Subcutaneous adipose tissue (tissue), 4 donors: ENCODE data around the gene COL18A1. TPM values are rescaled to one million over a fixed set of nuclear protein-coding genes. Genes with fewer than 3 reads are reported as not detected.

Source experiments
- CTCF ChIP-seq: fragments of 450-650 bp; IDR thresholded peaks from one replicate; pipeline ENCODE4 v1.5.1; 2016; ENCODE audit warnings: low read depth, mild to moderate bottlenecking, control low read depth, antibody characterized with exemption, moderate library complexity
- total RNA-seq, 4 donors: library from RNA; depleted of rRNA; stranded (reverse); fragments of >200 nt; gene quantifications; one replicate each; pipeline ENCODE4 v1.1.0, GENCODE V29; 2016

Gene COL18A1
- total RNA-seq, 4 donors from 2014 or later, result 33.4 to 102 (median 66.7) TPM

- no peak for TF ChIP-seq CTCF
Observed at GRCh38 chr21:45358711-45359310, 46.2 kb upstream of the COL18A1 start.

- TF ChIP-seq CTCF, result no peak
Observed at GRCh38 chr21:45359451-45360217, 45.3 kb upstream of the COL18A1 start.

GRCh38 chr21:45361033-45361997, 43.6 kb upstream of the COL18A1 start:
- TF ChIP-seq CTCF, result no peak

GRCh38 chr21:45362077-45362747, 42.8 kb upstream of the COL18A1 start:
- TF ChIP-seq CTCF, result no peak

DNA sequence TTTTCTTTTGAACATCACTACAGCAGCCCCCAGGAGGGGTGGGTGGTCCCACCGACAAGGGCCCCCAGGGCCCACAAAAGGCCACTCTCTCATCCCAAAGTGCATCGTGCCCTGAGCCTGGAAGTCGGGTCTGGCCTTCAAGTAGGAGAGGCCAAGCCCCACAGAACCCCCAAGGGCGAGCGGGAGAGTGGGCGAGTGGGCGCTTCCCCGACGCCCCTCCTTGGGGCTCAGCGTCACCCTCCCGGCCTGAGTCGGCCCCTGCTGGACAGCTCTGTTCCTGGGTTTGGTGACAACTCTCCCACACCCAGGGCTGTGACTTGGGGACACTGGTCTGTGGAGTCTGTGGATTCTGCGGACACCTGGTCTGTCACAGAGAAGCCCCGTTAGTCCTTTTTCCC, 42.2 kb upstream of the COL18A1 start:
- no peak for TF ChIP-seq CTCF

DNA sequence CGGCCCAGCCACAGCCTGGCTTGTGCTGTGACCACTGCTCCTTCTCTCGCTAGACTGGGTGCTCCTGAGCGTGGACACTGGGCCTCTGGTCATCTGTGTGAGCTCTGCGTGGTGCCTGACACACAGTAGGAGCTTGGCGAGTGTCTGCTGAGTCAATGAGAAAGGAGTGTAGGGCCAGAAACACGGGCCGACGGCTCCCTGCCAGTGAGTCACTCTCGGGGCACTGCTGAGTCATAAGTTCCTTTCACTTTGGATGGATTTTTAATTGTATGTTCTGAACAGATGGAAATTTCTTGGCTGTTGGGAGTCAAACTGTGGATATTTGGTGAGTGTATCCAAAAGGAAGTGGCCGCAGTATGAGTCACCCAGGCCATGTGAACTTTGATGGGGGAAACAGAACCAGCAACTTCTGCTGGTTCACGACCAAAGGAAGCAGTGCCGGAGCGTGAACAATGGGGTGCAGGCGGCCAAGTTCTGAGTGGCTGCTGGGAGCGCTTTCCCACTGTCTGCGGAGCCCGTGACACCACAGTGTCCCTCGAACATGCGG, 41.0 kb upstream of the COL18A1 start:
- TF ChIP-seq CTCF, result no peak
